Neural progenitor cell (in vitro differentiated cells): ENCODE data around the gene PLA2G4D. TPM values are rescaled to one million over a fixed set of nuclear protein-coding genes. Genes with fewer than 3 reads are reported as not detected.

ENCODE experiments used
- DNase-seq: peaks from one replicate; pipeline ENCODE4 v3.0.0-alpha.2; 2016; ENCODE audit warnings: low spot score
- H2AFZ ChIP-seq: fragments of 200-600 bp; sonication (generic); replicated peaks from 2 replicates; pipeline ENCODE4 v1.6.1; 2016; ENCODE audit warnings: antibody characterized with exemption
- H3F3A ChIP-seq: fragments of 200-600 bp; sonication (generic); 2 replicates; pipeline ENCODE4 v1.6.1; 2016; ENCODE audit warnings: antibody characterized with exemption, low read depth
- H3K27ac ChIP-seq: fragments of 200-600 bp; sonication (generic); 2 replicates; pipeline ENCODE4 v1.5.1; 2016; ENCODE audit warnings: mild to moderate bottlenecking
- H3K27me3 ChIP-seq: fragments of 200-600 bp; sonication (generic); 2 replicates; pipeline ENCODE4 v1.6.1; 2016; ENCODE audit warnings: mild to moderate bottlenecking, moderate library complexity
- H3K36me3 ChIP-seq: fragments of 200-600 bp; sonication (generic); 2 replicates; pipeline ENCODE4 v1.5.1; 2016
- H3K4me1 ChIP-seq: fragments of 200-600 bp; sonication (generic); 2 replicates; pipeline ENCODE4 v1.6.1; 2016; ENCODE audit warnings: mixed run types
- H3K4me2 ChIP-seq: fragments of 200-600 bp; sonication (generic); 2 replicates; pipeline ENCODE4 v1.6.1; 2016
- H3K4me3 ChIP-seq: fragments of 200-600 bp; sonication (generic); 2 replicates; pipeline ENCODE4 v1.5.1; 2016
- H3K79me2 ChIP-seq: fragments of 200-600 bp; sonication (generic); 2 replicates; pipeline ENCODE4 v1.6.1; 2016; ENCODE audit warnings: low read depth
- H3K9ac ChIP-seq: fragments of 200-600 bp; sonication (generic); 2 replicates; pipeline ENCODE4 v1.6.1; 2016
- H3K9me3 ChIP-seq: fragments of 200-600 bp; sonication (generic); 2 replicates; pipeline ENCODE4 v1.5.1; 2016; ENCODE audit warnings: low read depth
- H4K20me1 ChIP-seq: fragments of 200-600 bp; sonication (generic); 2 replicates; pipeline ENCODE4 v1.6.1; 2016; ENCODE audit warnings: low read depth
- H3K27ac Mint-ChIP-seq: 3 replicates; pipeline ENCODE4 v1.8.0; 2021; ENCODE audit warnings: mixed read lengths
- H3K27me3 Mint-ChIP-seq: 2 replicates; pipeline ENCODE4 v1.8.0; 2022; ENCODE audit warnings: low read depth, mild to moderate bottlenecking, inconsistent platforms, moderate library complexity, mixed read lengths; ENCODE audit not compliant: insufficient read depth
- H3K36me3 Mint-ChIP-seq: 3 replicates; pipeline ENCODE4 v1.8.0; 2021; ENCODE audit warnings: mixed read lengths
- H3K4me1 Mint-ChIP-seq: 3 replicates; pipeline ENCODE4 v1.8.0; 2021; ENCODE audit warnings: mixed read lengths
- H3K4me3 Mint-ChIP-seq: 3 replicates; pipeline ENCODE4 v1.8.0; 2021; ENCODE audit warnings: mild to moderate bottlenecking, moderate library complexity, mixed read lengths
- H3K9me3 Mint-ChIP-seq: 3 replicates; pipeline ENCODE4 v1.8.0; 2020; ENCODE audit warnings: mixed read lengths
- EZH2 ChIP-seq: fragments of 200-600 bp; sonication (generic); IDR thresholded peaks from 2 replicates; pipeline ENCODE4 v1.6.1; 2017; ENCODE audit warnings: antibody characterized with exemption, mild to moderate bottlenecking, moderate library complexity
- EZH2phosphoT487 ChIP-seq: fragments of 200-600 bp; sonication (generic); IDR thresholded peaks from 2 replicates; pipeline ENCODE4 v1.6.1; 2017; ENCODE audit warnings: antibody characterized with exemption
- total RNA-seq: library from RNA; depleted of rRNA; stranded (reverse); fragments of >200 nt; gene quantifications from 2 replicates; pipeline ENCODE4 v1.2.3, GENCODE V29; 2015; ENCODE audit warnings: low replicate concordance
- TF ChIP-seq, protein P1 (sequence below): fragments of 200-600 bp; sonication (generic); IDR thresholded peaks from 2 replicates; pipeline ENCODE4 v1.5.1; 2017; ENCODE audit warnings: antibody characterized with exemption, mild to moderate bottlenecking

The PLA2G4D gene
- total RNA-seq, 1 donor from 2014 or later = not detected

GRCh38 chr15:42089942-42090341 lies 4.4 kb downstream of the PLA2G4D start:
- no peaks in the 10 kb centered on the region for H4K20me1 ChIP-seq
- H3K27ac Mint-ChIP-seq = no peak overlapping the region
- TF ChIP-seq, protein P1, sequence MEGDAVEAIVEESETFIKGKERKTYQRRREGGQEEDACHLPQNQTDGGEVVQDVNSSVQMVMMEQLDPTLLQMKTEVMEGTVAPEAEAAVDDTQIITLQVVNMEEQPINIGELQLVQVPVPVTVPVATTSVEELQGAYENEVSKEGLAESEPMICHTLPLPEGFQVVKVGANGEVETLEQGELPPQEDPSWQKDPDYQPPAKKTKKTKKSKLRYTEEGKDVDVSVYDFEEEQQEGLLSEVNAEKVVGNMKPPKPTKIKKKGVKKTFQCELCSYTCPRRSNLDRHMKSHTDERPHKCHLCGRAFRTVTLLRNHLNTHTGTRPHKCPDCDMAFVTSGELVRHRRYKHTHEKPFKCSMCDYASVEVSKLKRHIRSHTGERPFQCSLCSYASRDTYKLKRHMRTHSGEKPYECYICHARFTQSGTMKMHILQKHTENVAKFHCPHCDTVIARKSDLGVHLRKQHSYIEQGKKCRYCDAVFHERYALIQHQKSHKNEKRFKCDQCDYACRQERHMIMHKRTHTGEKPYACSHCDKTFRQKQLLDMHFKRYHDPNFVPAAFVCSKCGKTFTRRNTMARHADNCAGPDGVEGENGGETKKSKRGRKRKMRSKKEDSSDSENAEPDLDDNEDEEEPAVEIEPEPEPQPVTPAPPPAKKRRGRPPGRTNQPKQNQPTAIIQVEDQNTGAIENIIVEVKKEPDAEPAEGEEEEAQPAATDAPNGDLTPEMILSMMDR = no peak
- TF ChIP-seq EZH2phosphoT487 (no peak), EZH2 (no peak)
- H3K4me3 ChIP-seq = no peak overlapping the region
- H3K27me3 ChIP-seq = no peaks in the 10 kb centered on the region
- H3K4me1 Mint-ChIP-seq = peaks cover 36% of the 10 kb centered on the region
- H3K4me3 Mint-ChIP-seq = no peak overlapping the region
- H3K36me3 ChIP-seq = no peaks in the 10 kb centered on the region
- H3K4me2 ChIP-seq = no peak overlapping the region
- H3K27me3 Mint-ChIP-seq = peaks cover 6% of the 10 kb centered on the region
- no peak overlapping the region for H3K9ac ChIP-seq
- no peak for DNase-seq
- H3K9me3 Mint-ChIP-seq = no peaks in the 10 kb centered on the region
- no peaks in the 10 kb centered on the region for H3K36me3 Mint-ChIP-seq
- H3F3A ChIP-seq = no peaks in the 10 kb centered on the region
- H2AFZ ChIP-seq = no peak overlapping the region
- no peak overlapping the region for H3K27ac ChIP-seq
- no peaks in the 10 kb centered on the region for H3K9me3 ChIP-seq
- no peaks in the 10 kb centered on the region for H3K79me2 ChIP-seq
- H3K4me1 ChIP-seq = peaks cover 9% of the 10 kb centered on the region

GRCh38 chr15:42088801-42089640 lies 5.3 kb downstream of the PLA2G4D start:
- no peak overlapping the region for H3K4me2 ChIP-seq
- H3K9me3 ChIP-seq = no peaks in the 10 kb centered on the region
- TF ChIP-seq, protein P1 = no peak
- TF ChIP-seq EZH2phosphoT487 = no peak
- H4K20me1 ChIP-seq = no peaks in the 10 kb centered on the region
- Mint-ChIP-seq H3K36me3 (no peaks in the 10 kb centered on the region), H3K27ac (peak overlapping the region; percentile 50), H3K9me3 (no peaks in the 10 kb centered on the region), H3K27me3 (peaks cover 13% of the 10 kb centered on the region), H3K4me1 (peaks cover 36% of the 10 kb centered on the region), H3K4me3 (no peak overlapping the region)
- DNase-seq = no peak
- H3F3A ChIP-seq = no peaks in the 10 kb centered on the region
- H3K4me3 ChIP-seq = no peak overlapping the region
- no peak overlapping the region for H3K9ac ChIP-seq
- no peaks in the 10 kb centered on the region for H3K27me3 ChIP-seq
- no peaks in the 10 kb centered on the region for H3K36me3 ChIP-seq
- H2AFZ ChIP-seq = no peak overlapping the region
- no peak overlapping the region for H3K27ac ChIP-seq
- peaks cover 13% of the 10 kb centered on the region for H3K4me1 ChIP-seq
- H3K79me2 ChIP-seq = no peaks in the 10 kb centered on the region

DNA sequence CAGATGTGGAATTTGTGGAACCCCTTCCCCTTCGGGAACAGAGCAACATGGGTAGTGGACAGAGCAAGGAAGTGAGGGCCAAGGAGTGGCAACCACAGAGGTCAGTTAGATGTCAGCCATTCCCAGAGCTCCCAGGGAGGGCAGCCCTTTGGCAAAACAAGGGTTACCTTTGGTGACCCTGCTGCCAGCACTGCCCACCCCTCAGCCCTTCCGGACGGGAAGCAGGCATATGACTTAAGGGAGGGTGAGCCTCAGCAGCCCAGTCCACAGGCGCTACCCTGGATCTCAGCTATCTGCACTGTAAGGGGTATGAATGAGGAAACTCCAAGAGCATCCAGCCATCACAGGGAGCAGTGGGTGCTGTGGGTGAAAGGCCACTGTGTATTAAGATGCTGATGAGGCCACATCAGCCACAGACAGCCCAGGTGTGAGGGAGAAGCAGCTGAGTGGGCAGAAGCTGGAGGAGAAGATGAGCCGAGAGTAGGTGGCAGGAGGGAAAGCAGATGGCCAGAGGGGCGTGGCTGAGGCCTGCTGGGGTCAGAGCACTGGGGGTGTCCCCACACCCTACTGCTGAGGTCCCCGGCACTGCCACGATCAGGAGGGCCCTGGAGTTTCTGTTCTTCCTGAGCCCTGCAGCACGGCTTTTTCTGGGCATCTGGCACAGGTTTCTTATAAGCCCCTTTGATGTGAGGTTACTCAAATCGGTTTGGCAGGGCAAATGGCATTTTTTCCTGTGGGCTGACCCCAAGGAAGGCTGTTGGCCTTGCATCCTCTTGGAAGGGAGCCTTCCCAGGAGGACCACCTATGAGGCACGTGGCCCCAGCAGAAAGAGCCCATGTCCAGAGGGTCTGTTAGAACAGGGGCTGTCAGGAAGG lies 6.2 kb downstream of the PLA2G4D start:
- Histone ChIP-seq H3K27me3 (no peaks in the 10 kb centered on the region), H4K20me1 (no peaks in the 10 kb centered on the region), H3K4me1 (peaks cover 13% of the 10 kb centered on the region), H3K27ac (no peak overlapping the region), H3F3A (no peaks in the 10 kb centered on the region), H3K9ac (no peak overlapping the region), H3K9me3 (no peaks in the 10 kb centered on the region), H3K4me3 (no peak overlapping the region), H3K36me3 (no peaks in the 10 kb centered on the region), H3K79me2 (no peaks in the 10 kb centered on the region), H2AFZ (no peak overlapping the region), H3K4me2 (no peak overlapping the region)
- Mint-ChIP-seq H3K36me3 (no peaks in the 10 kb centered on the region), H3K27ac (no peak overlapping the region), H3K9me3 (no peaks in the 10 kb centered on the region), H3K4me1 (peaks cover 36% of the 10 kb centered on the region), H3K27me3 (peaks cover 13% of the 10 kb centered on the region), H3K4me3 (no peak overlapping the region)
- DNase-seq = no peak
- TF ChIP-seq, protein P1 = no peak
- TF ChIP-seq EZH2phosphoT487 = no peak
